ENCODE measurements around the gene CACNA1C.

CACNA1C gene

DNA sequence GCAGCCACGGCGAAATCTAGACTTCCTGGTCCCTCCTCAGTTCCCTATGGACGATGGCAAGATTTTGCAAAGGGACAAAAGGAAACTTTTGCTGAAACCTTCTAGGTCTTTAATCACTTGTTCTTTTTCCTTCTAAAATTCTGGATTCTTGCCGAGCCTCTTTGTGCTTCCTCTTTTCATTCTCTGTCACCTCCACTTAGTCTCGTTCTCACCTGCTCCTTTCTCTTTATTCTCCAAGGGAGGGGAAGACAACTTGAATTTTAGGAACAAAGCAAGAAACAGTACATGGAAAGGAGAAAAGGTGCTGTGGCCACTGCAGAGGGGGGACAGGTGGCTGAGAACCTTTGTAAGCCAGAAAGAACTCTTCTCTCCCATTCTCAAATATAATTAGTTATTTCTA lies 194.8 kb downstream of the CACNA1C start:
- in situ Hi-C loops (cut with HindIII; ENCODE audit: low sequenced_read_pairs), result no loop called here

DNA sequence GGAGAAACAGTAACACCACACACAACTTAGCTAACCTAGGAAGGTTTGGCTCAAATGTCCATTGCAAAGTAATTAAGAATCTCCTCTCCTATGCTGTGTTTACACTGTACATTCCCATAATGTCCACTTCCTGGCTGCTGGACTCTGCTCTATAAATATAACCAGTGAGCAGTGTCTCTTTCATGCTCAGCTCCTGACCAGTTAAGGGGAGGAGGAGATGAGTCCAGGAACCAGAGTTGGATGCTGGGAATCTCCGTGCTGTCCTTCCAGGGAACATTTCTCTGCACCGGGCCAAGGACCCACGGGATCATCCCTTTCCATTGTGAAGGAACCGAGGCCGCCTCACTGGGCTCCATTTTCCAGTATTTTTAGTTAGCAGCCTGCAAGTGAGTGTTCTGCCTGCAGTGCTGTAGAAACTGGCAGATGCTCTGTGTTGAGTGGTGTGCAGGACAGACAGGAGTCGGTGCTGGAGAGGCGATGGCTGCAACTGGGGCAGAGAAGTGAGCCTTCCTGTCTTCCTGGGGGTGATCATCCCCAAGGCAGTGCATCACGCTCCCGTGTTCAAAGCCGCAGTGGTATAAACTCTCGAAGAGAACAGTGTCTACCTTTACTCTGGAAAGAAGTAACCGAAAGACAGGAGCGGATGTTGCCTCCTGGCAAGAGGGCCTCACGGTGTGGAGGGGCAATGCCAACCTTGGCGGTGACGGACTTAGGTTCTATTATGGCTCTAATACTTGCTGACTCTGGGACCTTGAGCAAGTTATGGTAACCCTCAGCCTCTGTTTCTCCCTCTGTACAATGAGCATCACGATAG lies 195.5 kb downstream of the CACNA1C start:
- in situ Hi-C loops (cut with HindIII; ENCODE audit: low sequenced_read_pairs), result no loop called here

DNA sequence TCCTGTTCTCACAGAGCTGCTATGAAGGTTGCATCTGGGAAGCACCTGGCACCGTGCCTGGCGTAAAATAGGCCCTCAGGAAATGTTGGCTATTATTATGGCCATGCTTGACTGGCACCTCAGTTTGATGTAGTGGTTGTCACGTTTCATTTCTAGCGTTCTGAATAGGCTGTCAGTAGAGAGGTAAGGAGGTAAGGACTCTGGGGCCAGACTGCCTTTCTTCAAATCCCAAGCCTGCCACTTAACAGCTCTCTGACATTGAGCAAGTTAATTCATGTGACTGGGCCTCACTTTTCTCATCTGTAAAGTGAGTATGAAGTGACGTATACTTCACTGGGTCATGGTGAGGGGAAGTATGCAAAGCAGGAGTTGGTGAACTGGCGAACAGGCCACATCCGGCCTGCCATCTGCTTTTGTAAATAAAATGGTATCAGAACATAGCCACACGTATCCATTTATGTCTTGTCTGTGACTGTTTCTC lies 196.2 kb downstream of the CACNA1C start:
- in situ Hi-C loops (cut with HindIII; ENCODE audit: low sequenced_read_pairs), result no loop called here

- in situ Hi-C loops (cut with HindIII; ENCODE audit: low sequenced_read_pairs), result loop anchor here (25.0 kb wide), 1 partner anchor 88 kb away; no protein-coding TSS in a partner anchor
These were observed 198.0 kb downstream of the CACNA1C start for GRCh38 chr12:2250797-2251196.

- in situ Hi-C loops (cut with HindIII; ENCODE audit: low sequenced_read_pairs), result loop anchor here (25.0 kb wide), 1 partner anchor 89 kb away; no protein-coding TSS in a partner anchor
These were observed 198.9 kb downstream of the CACNA1C start for GRCh38 chr12:2251526-2252209.

- in situ Hi-C loops (cut with HindIII; ENCODE audit: low sequenced_read_pairs), result loop anchor here (25.0 kb wide), 1 partner anchor 93 kb away; no protein-coding TSS in a partner anchor
These were observed 202.5 kb downstream of the CACNA1C start for GRCh38 chr12:2255311-2255710.

GRCh38 chr12:2255731-2256130 lies 202.9 kb downstream of the CACNA1C start:
- in situ Hi-C loops (cut with HindIII; ENCODE audit: low sequenced_read_pairs), result loop anchor here (25.0 kb wide), 1 partner anchor 93 kb away; no protein-coding TSS in a partner anchor

DNA sequence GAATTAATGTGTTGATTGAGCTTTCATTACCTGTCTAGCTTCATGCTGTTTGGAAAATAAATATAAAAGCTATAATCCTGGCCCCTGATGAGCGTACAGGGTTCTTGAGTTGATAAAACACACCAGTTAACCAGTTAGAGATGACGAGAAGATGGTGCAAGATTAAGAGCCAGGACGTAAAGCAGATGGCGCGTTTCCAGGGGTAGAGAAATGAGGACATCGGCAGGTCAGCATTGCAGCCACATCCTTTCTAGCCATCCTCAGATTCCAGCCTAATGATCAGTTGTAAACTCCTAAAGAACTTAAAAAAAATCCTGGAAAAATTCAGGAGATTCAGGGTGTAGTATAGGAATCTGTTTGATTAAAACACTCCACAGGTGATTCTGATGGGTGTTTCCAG lies 203.7 kb downstream of the CACNA1C start:
- in situ Hi-C loops (cut with HindIII; ENCODE audit: low sequenced_read_pairs), result loop anchor here (25.0 kb wide), 1 partner anchor 94 kb away; no protein-coding TSS in a partner anchor

GRCh38 chr12:2256915-2257314 lies 204.1 kb downstream of the CACNA1C start:
- in situ Hi-C loops (cut with HindIII; ENCODE audit: low sequenced_read_pairs), result loop anchor here (25.0 kb wide), 1 partner anchor 95 kb away; no protein-coding TSS in a partner anchor

DNA sequence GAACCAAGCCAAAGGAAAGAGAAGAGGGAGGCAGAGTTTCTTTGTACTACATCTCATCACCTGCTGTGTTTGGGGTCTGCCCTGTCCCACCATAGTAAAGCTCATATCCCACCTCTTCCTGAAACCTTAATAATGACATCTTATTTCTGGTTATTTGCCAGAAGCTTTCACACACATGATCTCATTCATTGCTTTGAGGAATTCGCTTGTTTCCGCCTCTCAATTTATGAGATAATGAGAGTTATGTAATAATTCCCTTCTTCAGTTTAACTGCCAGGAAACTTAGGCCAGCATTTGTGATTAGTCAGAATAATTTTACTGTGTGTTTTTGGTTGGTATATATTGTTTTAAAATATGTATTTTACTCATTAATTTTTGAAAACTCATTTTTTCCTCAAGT lies 205.2 kb downstream of the CACNA1C start:
- in situ Hi-C loops (cut with HindIII; ENCODE audit: low sequenced_read_pairs), result loop anchor here (25.0 kb wide), 1 partner anchor 96 kb away; no protein-coding TSS in a partner anchor

- in situ Hi-C loops (cut with HindIII; ENCODE audit: low sequenced_read_pairs), result loop anchor here (25.0 kb wide), 1 partner anchor 97 kb away; no protein-coding TSS in a partner anchor
These were observed 206.6 kb downstream of the CACNA1C start for GRCh38 chr12:2259369-2259768.

DNA sequence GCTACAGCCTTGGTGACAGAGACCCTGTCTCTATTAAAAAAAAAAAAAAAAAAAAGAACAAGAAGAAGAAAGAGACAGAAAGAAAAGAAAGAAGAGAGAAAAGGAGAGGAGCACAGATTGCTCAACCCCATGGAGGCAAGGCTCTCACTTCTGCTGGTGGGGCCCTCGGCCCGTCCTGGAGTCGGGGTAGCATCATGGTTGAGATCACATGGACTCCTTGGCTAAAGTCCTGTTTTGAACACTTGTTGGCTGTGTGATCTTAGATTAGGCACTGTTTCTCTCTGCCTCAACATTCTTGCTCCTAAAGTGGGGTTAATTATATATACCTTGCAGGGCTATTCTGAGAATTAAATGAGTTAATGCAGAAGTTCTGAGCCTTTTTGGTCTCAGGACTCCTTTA lies 207.7 kb downstream of the CACNA1C start:
- in situ Hi-C loops (cut with HindIII; ENCODE audit: low sequenced_read_pairs), result loop anchor here (25.0 kb wide), 1 partner anchor 98 kb away; no protein-coding TSS in a partner anchor

DNA sequence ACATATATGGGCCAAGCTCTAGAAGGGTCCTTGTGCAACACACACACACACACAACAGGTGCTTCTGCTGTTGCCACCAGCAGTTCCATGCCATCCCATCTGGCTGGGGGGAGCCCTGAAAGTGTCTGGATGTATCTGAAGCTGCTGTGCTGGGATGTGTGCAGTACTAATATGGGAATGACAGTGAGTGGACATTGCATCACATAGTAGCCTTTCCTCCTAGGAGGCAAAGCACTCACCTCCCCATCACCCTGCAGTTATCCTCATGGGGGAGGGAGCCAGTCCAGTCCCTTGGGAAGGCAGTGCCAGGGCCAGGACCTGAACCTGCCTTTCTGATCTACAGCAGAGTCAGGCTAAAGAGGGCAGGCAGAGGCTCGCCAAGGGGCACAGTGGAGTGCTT lies 208.9 kb downstream of the CACNA1C start:
- in situ Hi-C loops (cut with HindIII; ENCODE audit: low sequenced_read_pairs), result loop anchor here (25.0 kb wide), 1 partner anchor 99 kb away; no protein-coding TSS in a partner anchor

DNA sequence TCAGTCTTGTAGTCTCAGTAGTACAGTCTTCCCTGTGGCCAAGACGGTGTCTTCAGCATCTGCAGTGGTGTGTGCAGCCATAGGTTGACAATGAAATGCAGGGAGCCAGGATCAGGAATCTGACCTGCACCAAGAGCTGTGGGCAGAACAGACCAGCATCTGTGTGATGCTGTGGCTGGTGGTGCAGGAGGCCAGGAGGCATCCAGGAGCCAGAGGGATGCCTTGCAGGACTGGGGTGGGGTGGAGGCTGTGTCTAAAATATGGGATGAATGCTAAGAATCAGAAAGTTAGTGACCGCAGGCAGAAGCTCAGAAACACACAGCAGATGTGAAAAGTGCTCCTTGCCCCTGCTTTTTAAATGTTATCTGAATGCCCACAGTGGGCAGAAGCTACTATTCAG lies 209.7 kb downstream of the CACNA1C start:
- in situ Hi-C loops (cut with HindIII; ENCODE audit: low sequenced_read_pairs), result loop anchor here (25.0 kb wide), 1 partner anchor 100 kb away; no protein-coding TSS in a partner anchor

DNA sequence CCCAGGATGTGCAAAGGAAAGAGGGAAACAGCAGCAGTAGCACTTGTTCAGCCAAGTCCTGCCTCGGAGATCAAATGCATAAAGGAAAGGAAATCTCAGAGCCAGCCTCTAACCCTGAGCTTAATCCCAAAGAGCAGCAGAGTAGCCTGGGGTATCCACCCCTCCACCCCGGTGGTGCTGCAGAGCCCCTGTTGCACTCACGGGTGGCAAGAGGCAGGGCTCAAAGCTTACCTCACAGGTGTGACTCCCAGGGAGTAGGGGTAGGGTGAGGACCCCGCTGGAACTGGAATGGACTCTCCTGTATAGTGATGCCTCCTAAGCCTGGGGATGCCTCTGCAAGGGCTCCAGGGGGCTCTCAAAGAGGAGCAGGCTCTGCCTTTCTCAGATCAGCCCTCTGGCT lies 211.1 kb downstream of the CACNA1C start:
- in situ Hi-C loops (cut with HindIII; ENCODE audit: low sequenced_read_pairs), result loop anchor here (25.0 kb wide), 1 partner anchor 102 kb away; no protein-coding TSS in a partner anchor

DNA sequence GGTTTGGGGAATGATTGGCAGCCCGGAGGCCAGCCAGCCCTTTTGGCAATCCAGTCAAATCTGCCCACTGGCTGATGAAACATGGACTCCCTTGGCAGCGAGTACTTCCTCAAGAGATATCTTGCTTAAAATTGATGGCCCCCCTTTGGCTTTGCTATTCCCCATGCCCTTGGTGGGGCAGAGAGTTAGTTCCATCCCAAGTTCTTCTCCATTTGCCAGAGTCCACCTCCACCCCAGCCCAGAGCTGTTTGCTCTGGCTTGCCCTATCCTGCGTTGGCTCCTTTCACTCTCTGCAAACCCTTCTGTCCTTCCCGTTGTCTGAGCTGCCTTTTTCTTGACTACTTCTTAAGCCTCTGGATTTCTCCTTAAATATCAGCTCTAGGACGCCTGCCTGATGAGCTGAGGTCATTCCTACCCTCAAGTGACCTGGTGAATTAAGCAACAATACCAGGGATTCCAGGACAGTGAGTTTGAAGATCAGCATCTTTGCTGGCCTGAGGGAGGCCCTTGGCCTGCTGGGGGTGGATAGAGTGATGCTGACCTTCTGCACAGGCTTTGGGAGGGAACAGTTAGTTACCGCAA lies 212.0 kb downstream of the CACNA1C start:
- in situ Hi-C loops (cut with HindIII; ENCODE audit: low sequenced_read_pairs), result loop anchor here (25.0 kb wide), 1 partner anchor 102 kb away; no protein-coding TSS in a partner anchor

DNA sequence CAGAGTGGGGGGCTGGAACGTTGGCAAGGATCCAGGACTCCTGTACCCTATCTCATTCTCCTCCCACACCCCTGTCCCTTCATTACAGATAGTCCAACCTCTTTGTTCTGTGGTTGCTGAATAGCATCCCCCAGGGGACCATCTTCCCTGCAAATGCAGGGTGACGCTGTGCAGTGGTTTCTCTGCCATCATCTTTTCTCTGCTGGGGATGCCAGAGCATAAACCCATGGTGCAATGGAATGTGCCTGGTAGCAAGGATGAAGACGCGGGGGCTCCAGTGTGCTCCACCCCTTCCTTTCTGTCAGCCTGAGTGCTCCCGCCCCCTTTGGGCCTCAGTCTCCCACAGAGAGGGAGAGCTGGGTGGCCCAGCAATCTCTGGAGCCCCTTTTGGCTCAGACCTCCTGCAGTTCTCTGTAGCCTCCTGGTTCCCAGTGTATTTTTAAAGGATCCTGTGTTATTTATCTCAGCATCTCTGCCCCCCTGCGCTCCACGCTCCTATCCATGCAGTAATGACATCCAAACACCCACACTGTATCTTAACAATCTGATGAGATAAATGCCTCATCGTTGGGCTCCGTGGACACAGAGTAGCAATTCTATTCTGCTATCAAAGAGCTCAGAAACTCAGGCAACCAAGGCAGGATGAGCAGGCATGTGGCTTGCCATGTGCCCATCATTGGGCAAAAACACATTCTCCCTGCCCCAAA lies 212.8 kb downstream of the CACNA1C start:
- in situ Hi-C loops (cut with HindIII; ENCODE audit: low sequenced_read_pairs), result loop anchor here (25.0 kb wide), 1 partner anchor 103 kb away; no protein-coding TSS in a partner anchor

DNA sequence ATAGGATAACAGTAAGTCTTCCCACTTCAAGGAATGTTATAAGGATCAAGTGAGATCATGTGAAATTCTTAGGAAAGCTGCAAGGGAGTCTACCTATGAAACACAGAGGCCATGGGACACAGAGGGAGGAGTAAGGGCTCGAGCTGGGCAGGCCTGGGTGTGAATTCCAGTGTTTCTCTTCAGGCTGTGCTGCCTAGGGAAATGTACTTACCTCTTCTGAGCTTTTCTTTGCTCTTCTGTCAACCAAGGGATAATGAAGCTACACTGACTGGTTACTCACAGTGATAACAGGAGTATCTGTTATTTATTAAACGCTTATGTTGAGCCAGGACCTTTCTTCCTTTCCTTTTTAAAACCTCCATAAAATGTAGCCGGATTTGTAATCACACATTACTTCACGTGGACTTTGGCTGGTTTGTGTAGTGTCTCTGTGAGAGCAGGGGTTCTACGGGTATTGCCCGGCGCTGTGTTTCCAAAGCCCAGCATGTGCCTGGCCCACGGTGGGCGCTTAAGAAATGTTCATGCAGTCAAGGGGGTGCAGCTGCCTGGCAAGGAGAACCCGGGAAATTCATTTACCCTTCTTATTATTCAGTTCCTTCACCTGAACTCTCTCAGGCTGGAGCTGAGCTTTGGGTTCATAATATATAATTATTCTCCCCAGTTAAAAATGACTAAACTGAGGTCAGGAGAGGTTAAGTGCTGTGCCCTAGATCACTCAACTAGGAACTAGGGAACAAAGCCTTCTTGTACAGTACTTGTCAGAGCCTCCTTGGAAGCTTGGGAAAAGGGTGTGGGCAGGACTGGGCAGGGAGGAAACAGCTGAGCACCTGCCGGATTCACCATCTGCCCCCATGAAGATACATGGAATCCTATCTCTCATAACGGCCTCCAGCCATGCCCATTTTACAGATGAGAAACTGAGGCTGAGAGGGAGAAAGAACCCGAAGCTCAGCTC lies 214.2 kb downstream of the CACNA1C start:
- in situ Hi-C loops (cut with HindIII; ENCODE audit: low sequenced_read_pairs), result loop anchor here (25.0 kb wide), 1 partner anchor 105 kb away; no protein-coding TSS in a partner anchor
